HG03064 (cell line): ENCODE data around the gene EPHA2.

Experiments used
- ATAC-seq: cut with Tn5 transposase; IDR thresholded peaks from one replicate; pipeline ENCODE4 v1.9.1; 2021; ENCODE audit warnings: low read depth; ENCODE audit not compliant: unreplicated experiment

Gene EPHA2

GRCh38 chr1:16139473-16139962, 16.4 kb downstream of the EPHA2 start:
- ATAC-seq, result no peak

- no peak for ATAC-seq
Measured at GRCh38 chr1:16138772-16139221, 17.1 kb downstream of the EPHA2 start.

- no peak for ATAC-seq
Measured at GRCh38 chr1:16137890-16138467, 17.9 kb downstream of the EPHA2 start.

- ATAC-seq, result no peak
Measured at GRCh38 chr1:16135501-16135900, 20.4 kb downstream of the EPHA2 start.

- ATAC-seq, result no peak
Measured at GRCh38 chr1:16134906-16135305, 21.0 kb downstream of the EPHA2 start.

GRCh38 chr1:16134066-16134801, 21.6 kb downstream of the EPHA2 start:
- no peak for ATAC-seq

GRCh38 chr1:16133007-16133961, 22.6 kb downstream of the EPHA2 start:
- ATAC-seq, result no peak

- ATAC-seq, result no peak
Measured at GRCh38 chr1:16132325-16132785, 23.5 kb downstream of the EPHA2 start.

- ATAC-seq, result no peak
Measured at GRCh38 chr1:16131636-16132324, 24.1 kb downstream of the EPHA2 start.

- no peak for ATAC-seq
Measured at GRCh38 chr1:16130827-16131226, 25.0 kb downstream of the EPHA2 start.

- no peak for ATAC-seq
Measured at GRCh38 chr1:16129921-16130543, 25.8 kb downstream of the EPHA2 start.

GRCh38 chr1:16129316-16129715, 26.6 kb downstream of the EPHA2 start:
- ATAC-seq, result no peak

- ATAC-seq, result no peak
Measured at GRCh38 chr1:16128338-16128741, 27.5 kb downstream of the EPHA2 start.

- no peak for ATAC-seq
Measured at GRCh38 chr1:16127676-16128337, 28.1 kb downstream of the EPHA2 start.

- no peak for ATAC-seq
Measured at GRCh38 chr1:16126743-16127515, 28.9 kb downstream of the EPHA2 start.

- no peak for ATAC-seq
Measured at GRCh38 chr1:16126160-16126559, 29.7 kb downstream of the EPHA2 start.

GRCh38 chr1:16125483-16125882, 30.4 kb downstream of the EPHA2 start:
- no peak for ATAC-seq

GRCh38 chr1:16125088-16125470, 30.8 kb downstream of the EPHA2 start:
- ATAC-seq, result no peak
